ENCODE measurements around the gene C4orf33.

DNA sequence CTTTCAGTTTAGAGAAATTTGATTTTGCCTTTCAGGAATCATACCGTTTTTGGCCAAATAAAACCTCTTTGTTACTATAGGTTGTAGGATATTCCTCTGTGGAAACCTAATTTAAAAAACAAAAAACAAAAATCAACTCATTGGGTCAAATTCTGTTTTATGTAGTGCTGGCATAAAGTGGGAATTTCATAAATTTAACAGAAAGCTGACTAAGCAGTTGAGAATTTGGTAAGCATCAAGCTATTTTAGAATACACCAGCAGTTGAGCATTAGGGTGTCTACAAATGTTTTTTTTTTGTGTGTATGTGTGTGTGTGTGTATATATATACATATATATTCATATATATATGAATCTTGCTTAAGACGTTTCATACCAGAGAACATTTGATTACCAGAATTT is 47.4 kb downstream of the C4orf33 start:
- TF ChIP-seq, protein P1, sequence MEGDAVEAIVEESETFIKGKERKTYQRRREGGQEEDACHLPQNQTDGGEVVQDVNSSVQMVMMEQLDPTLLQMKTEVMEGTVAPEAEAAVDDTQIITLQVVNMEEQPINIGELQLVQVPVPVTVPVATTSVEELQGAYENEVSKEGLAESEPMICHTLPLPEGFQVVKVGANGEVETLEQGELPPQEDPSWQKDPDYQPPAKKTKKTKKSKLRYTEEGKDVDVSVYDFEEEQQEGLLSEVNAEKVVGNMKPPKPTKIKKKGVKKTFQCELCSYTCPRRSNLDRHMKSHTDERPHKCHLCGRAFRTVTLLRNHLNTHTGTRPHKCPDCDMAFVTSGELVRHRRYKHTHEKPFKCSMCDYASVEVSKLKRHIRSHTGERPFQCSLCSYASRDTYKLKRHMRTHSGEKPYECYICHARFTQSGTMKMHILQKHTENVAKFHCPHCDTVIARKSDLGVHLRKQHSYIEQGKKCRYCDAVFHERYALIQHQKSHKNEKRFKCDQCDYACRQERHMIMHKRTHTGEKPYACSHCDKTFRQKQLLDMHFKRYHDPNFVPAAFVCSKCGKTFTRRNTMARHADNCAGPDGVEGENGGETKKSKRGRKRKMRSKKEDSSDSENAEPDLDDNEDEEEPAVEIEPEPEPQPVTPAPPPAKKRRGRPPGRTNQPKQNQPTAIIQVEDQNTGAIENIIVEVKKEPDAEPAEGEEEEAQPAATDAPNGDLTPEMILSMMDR (IDR thresholded peaks at IDR 0.05), result no peak
- no peak for TF ChIP-seq POLR2A (IDR thresholded peaks at IDR 0.05)

Data from thyroid gland (tissue), 4 donors.